GM23338 (cell line): Measurements from ENCODE around the gene ASCL1. TPM values are rescaled to one million over a fixed set of nuclear protein-coding genes. Genes with fewer than 3 reads are reported as not detected.

Source experiments
- ATAC-seq: fragments of 200-7000 bp; cut with Tn5 transposase; 3 replicates; pipeline ENCODE4 v1.9.1; 2020
- DNase-seq: peaks from one replicate; pipeline ENCODE4 v3.0.0-alpha.2; 2015; ENCODE audit warnings: low spot score
- H2AFZ ChIP-seq: fragments of 200-600 bp; sonication (generic); 2 replicates; pipeline ENCODE4 v1.8.0; 2016; ENCODE audit warnings: antibody characterized with exemption, mild to moderate bottlenecking, moderate library complexity
- H3F3A ChIP-seq: fragments of 200-600 bp; sonication (generic); replicated peaks from 2 replicates; pipeline ENCODE4 v1.8.0; 2017; ENCODE audit warnings: antibody characterized with exemption, mixed run types, low read depth
- H3K27ac ChIP-seq: fragments of 200-600 bp; sonication (generic); 2 replicates; pipeline ENCODE4 v1.6.1; 2016; ENCODE audit warnings: low read depth
- H3K27me3 ChIP-seq: fragments of 200-600 bp; sonication (generic); 2 replicates; pipeline ENCODE4 v1.8.0; 2016; ENCODE audit warnings: mild to moderate bottlenecking, mixed run types, moderate library complexity; ENCODE audit not compliant: insufficient read depth
- H3K36me3 ChIP-seq: fragments of 200-600 bp; sonication (generic); 2 replicates; pipeline ENCODE4 v1.8.0; 2016; ENCODE audit warnings: mild to moderate bottlenecking; ENCODE audit not compliant: insufficient read depth
- H3K4me1 ChIP-seq: fragments of 200-600 bp; sonication (generic); 2 replicates; pipeline ENCODE4 v1.8.0; 2016; ENCODE audit warnings: mild to moderate bottlenecking, moderate library complexity; ENCODE audit not compliant: insufficient read depth
- H3K4me2 ChIP-seq: fragments of 200-600 bp; sonication (generic); 2 replicates; pipeline ENCODE4 v1.7.1; 2017; ENCODE audit warnings: mixed run types
- H3K4me3 ChIP-seq: fragments of 200-600 bp; sonication (generic); 2 replicates; pipeline ENCODE4 v1.6.1; 2016; ENCODE audit warnings: mixed run types
- H3K79me2 ChIP-seq: fragments of 200-600 bp; sonication (generic); replicated peaks from 2 replicates; pipeline ENCODE4 v1.8.0; 2017; ENCODE audit warnings: mild to moderate bottlenecking; ENCODE audit not compliant: insufficient read depth
- H3K9me2 ChIP-seq: fragments of 200-600 bp; sonication (generic); 2 replicates; pipeline ENCODE4 v1.8.0; 2017; ENCODE audit not compliant: insufficient read depth
- H4K20me1 ChIP-seq: fragments of 200-600 bp; sonication (generic); replicated peaks from 2 replicates; pipeline ENCODE4 v1.8.0; 2017; ENCODE audit warnings: mild to moderate bottlenecking; ENCODE audit not compliant: insufficient read depth
- H3K27ac Mint-ChIP-seq: 2 replicates; pipeline ENCODE4 v1.8.0; 2020; ENCODE audit warnings: inconsistent platforms, mild to moderate bottlenecking, moderate library complexity, mixed read lengths
- H3K27me3 Mint-ChIP-seq: 3 replicates; pipeline ENCODE4 v1.8.0; 2022; ENCODE audit warnings: low read depth, mild to moderate bottlenecking, moderate library complexity, mixed read lengths, inconsistent platforms; ENCODE audit not compliant: insufficient read depth, poor library complexity
- H3K36me3 Mint-ChIP-seq: 3 replicates; pipeline ENCODE4 v1.8.0; 2021; ENCODE audit warnings: low read depth, mild to moderate bottlenecking, inconsistent platforms, moderate library complexity, mixed read lengths
- H3K4me1 Mint-ChIP-seq: 3 replicates; pipeline ENCODE4 v1.8.0; 2020; ENCODE audit warnings: mild to moderate bottlenecking, inconsistent platforms, mixed read lengths
- H3K4me3 Mint-ChIP-seq: 3 replicates; pipeline ENCODE4 v1.8.0; 2021; ENCODE audit warnings: moderate library complexity, mild to moderate bottlenecking, inconsistent platforms, mixed read lengths
- H3K9me3 Mint-ChIP-seq: 3 replicates; pipeline ENCODE4 v1.8.0; 2020; ENCODE audit warnings: moderate library complexity, mild to moderate bottlenecking, inconsistent platforms, mixed read lengths
- CREB1 ChIP-seq: fragments of 250-450 bp; sonication (Bioruptor Pico); IDR thresholded peaks from 2 replicates; pipeline ENCODE4 v1.5.0; 2020; ENCODE audit warnings: low read depth, mild to moderate bottlenecking, moderate library complexity
- CTCF ChIP-seq, 2 experiments: fragments of 200-600 bp in 1 of 2; sonication (generic) in 1 of 2; conservative IDR thresholded peaks; 2 replicates each; pipeline versions ENCODE4 v1.5.1 to v1.6.1; 2016 to 2017; ENCODE audit warnings: antibody characterized with exemption in 2 of 2, low read depth in 2 of 2, mild to moderate bottlenecking in 2 of 2, moderate library complexity in 1 of 2
- EZH2 ChIP-seq: fragments of 200-600 bp; sonication (generic); IDR thresholded peaks from one replicate; pipeline ENCODE4 v1.8.0; 2017; ENCODE audit warnings: antibody characterized with exemption, mild to moderate bottlenecking, low read depth; ENCODE audit not compliant: unreplicated experiment
- EZH2phosphoT487 ChIP-seq: fragments of 200-600 bp; sonication (generic); IDR thresholded peaks from one replicate; pipeline ENCODE4 v1.8.1; 2018; ENCODE audit warnings: antibody characterized with exemption; ENCODE audit not compliant: unreplicated experiment
- NANOG ChIP-seq: IDR thresholded peaks from 2 replicates; pipeline ENCODE4 v1.6.1; 2016; ENCODE audit warnings: antibody characterized with exemption, borderline replicate concordance
- REST ChIP-seq: IDR thresholded peaks from one replicate; pipeline ENCODE4 v1.6.1; 2018; ENCODE audit warnings: antibody characterized with exemption; ENCODE audit not compliant: unreplicated experiment
- STAT1 ChIP-seq: IDR thresholded peaks from one replicate; pipeline ENCODE4 v1.6.1; 2016; ENCODE audit warnings: antibody characterized with exemption; ENCODE audit not compliant: unreplicated experiment
- ZNF114 ChIP-seq: fragments of 250-450 bp; sonication (Bioruptor Pico); IDR thresholded peaks from 2 replicates; pipeline ENCODE4 v1.5.0; 2020; ENCODE audit warnings: mild to moderate bottlenecking, moderate library complexity
- ZNF331 ChIP-seq: fragments of 250-450 bp; sonication (Bioruptor Pico); IDR thresholded peaks from 2 replicates; pipeline ENCODE4 v1.5.0; 2020; ENCODE audit warnings: low read depth, mild to moderate bottlenecking, moderate library complexity
- polyA plus RNA-seq: library from polyadenylated mRNA; unstranded; fragments of >200 nt; fragmentation: Nextera tagmentation; extraction: Ambion mirVana; gene quantifications from 2 replicates; pipeline ENCODE4 v1.2.1, GENCODE V29; 2016
- total RNA-seq: library from RNA; depleted of rRNA; stranded (reverse); fragments of >200 nt; shearing (Covaris generic); gene quantifications from 2 replicates; pipeline ENCODE4 v1.2.3, GENCODE V29; 2014

ASCL1 gene
- total and polyA plus RNA-seq, 2 experiments from 2014 or later: 0.37 TPM; not detected in 1

GRCh38 chr12:102956738-102957327 lies 641 bp upstream of the ASCL1 start:
- Histone ChIP-seq H3K27ac (no peak overlapping the region), H3K36me3 (no peaks in the 10 kb centered on the region), H3K4me1 (peaks cover 54% of the 10 kb centered on the region), H3F3A (peaks cover 17% of the 10 kb centered on the region; the same call in 1 of the 2 replicates), H3K4me3 (peak overlapping the region; percentile 69), H2AFZ (peak overlapping the region; percentile 28; the same call in 1 of the 2 replicates), H3K9me2 (no peaks in the 10 kb centered on the region), H3K27me3 (peaks cover 100% of the 10 kb centered on the region), H4K20me1 (peaks cover 28% of the 10 kb centered on the region), H3K79me2 (no peaks in the 10 kb centered on the region), H3K4me2 (peak overlapping the region; percentile 92)
- H3K4me3 Mint-ChIP-seq: peak overlapping the region; percentile 67
- peaks cover 98% of the 10 kb centered on the region for H3K27me3 Mint-ChIP-seq
- ATAC-seq (peak; percentile 2; the same call in 2 of the 3 replicates), DNase-seq (no peak)
- no peaks in the 10 kb centered on the region for H3K36me3 Mint-ChIP-seq
- H3K4me1 Mint-ChIP-seq: peaks cover 36% of the 10 kb centered on the region
- H3K27ac Mint-ChIP-seq: no peak overlapping the region
- H3K9me3 Mint-ChIP-seq: peaks cover 3% of the 10 kb centered on the region; the same call in 2 of the 3 replicates
- TF ChIP-seq EZH2 (peak; percentile 88), EZH2phosphoT487 (no peak)

- H3K79me2 ChIP-seq: no peaks in the 10 kb centered on the region
- no peak for TF ChIP-seq REST
- TF ChIP-seq EZH2phosphoT487: peak; percentile 87
- TF ChIP-seq EZH2: peak; percentile 54
- no peak for TF ChIP-seq STAT1
- TF ChIP-seq CTCF (conservative IDR thresholded peaks at IDR 0.05; ENCODE audit: low read depth in 2 of 2): no peak
- TF ChIP-seq ZNF114 (CRISPR knock-in tag): no peak
- TF ChIP-seq NANOG: no peak
- TF ChIP-seq CREB1 (CRISPR knock-in tag): no peak
- TF ChIP-seq ZNF331 (CRISPR knock-in tag): no peak
- Mint-ChIP-seq H3K9me3 (peaks cover 6% of the 10 kb centered on the region; the same call in 2 of the 3 replicates), H3K27me3 (peaks cover 98% of the 10 kb centered on the region), H3K4me1 (peaks cover 43% of the 10 kb centered on the region), H3K36me3 (no peaks in the 10 kb centered on the region), H3K27ac (no peak overlapping the region), H3K4me3 (peak overlapping the region; percentile 81)
- DNase-seq: peak; percentile 77
- peaks cover 28% of the 10 kb centered on the region for H4K20me1 ChIP-seq
- peak overlapping the region; percentile 69 for H3K4me3 ChIP-seq
- H3K27me3 ChIP-seq: peaks cover 100% of the 10 kb centered on the region
- peak overlapping the region; percentile 89 for H2AFZ ChIP-seq
- H3F3A ChIP-seq: peaks cover 24% of the 10 kb centered on the region
- peak; percentile 40 for ATAC-seq
- no peaks in the 10 kb centered on the region for H3K36me3 ChIP-seq
- H3K9me2 ChIP-seq: no peaks in the 10 kb centered on the region
- H3K27ac ChIP-seq: no peak overlapping the region
- peaks cover 53% of the 10 kb centered on the region for H3K4me1 ChIP-seq
- H3K4me2 ChIP-seq: peak overlapping the region; percentile 92
These were observed 777 bp downstream of the ASCL1 start for GRCh38 chr12:102958073-102958829.
